Stimulated activated CD4-positive, alpha-beta T cell treated with anti-CD3 and anti-CD28 coated beads, TNF-alpha, amount 100 ng/mL, for 24 hours (primary cell): Measurements from ENCODE around the gene PELO.
"Not testable (repeated sequence)": the region's sequence is repeated elsewhere in the genome, so short reads cannot be mapped to it uniquely, and the experiment has no call there.

Experiments used
- DNase-seq, 3 experiments: peaks; one replicate each; pipeline ENCODE4 v3.0.0-alpha.2; 2020; ENCODE audit warnings: low read depth in 3 of 3

Gene PELO

GRCh38 chr5:52800394-52801213, 12.9 kb downstream of the PELO start:
- DNase-seq, result peak in 2 of 3 experiments; percentile 18 to 59

- DNase-seq, result no peak
Measured at GRCh38 chr5:52801329-52801728, 13.6 kb downstream of the PELO start.

GRCh38 chr5:52802272-52802973, 14.7 kb downstream of the PELO start:
- DNase-seq, result no peak

- DNase-seq, result no peak
Measured at GRCh38 chr5:52802974-52803336, 15.2 kb downstream of the PELO start.

- no peak for DNase-seq
Measured at GRCh38 chr5:52804387-52804791, 16.7 kb downstream of the PELO start.

- no peak for DNase-seq
Measured at GRCh38 chr5:52804981-52805380, 17.3 kb downstream of the PELO start.

GRCh38 chr5:52805615-52806014, 17.9 kb downstream of the PELO start:
- DNase-seq, result no peak

- no peak for DNase-seq
Measured at GRCh38 chr5:52807037-52807436, 19.3 kb downstream of the PELO start.

- DNase-seq, result no peak
Measured at GRCh38 chr5:52807723-52808122, 20.0 kb downstream of the PELO start.

- DNase-seq, result no peak
Measured at GRCh38 chr5:52808316-52808901, 20.7 kb downstream of the PELO start.

- DNase-seq, result no peak
Measured at GRCh38 chr5:52809884-52810283, 22.2 kb downstream of the PELO start.

- no peak for DNase-seq
Measured at GRCh38 chr5:52810426-52810825, 22.7 kb downstream of the PELO start.

GRCh38 chr5:52811067-52811749, 23.5 kb downstream of the PELO start:
- DNase-seq, result no peak

GRCh38 chr5:52814352-52815148, 26.8 kb downstream of the PELO start:
- no peak for DNase-seq

GRCh38 chr5:52817818-52818217, 30.1 kb downstream of the PELO start:
- DNase-seq, result no peak

- DNase-seq, result no peak
Measured at GRCh38 chr5:52818360-52818759, 30.6 kb downstream of the PELO start.

GRCh38 chr5:52818807-52819206, 31.1 kb downstream of the PELO start:
- not testable (repeated sequence) for DNase-seq

- DNase-seq, result no peak
Measured at GRCh38 chr5:52821901-52822300, 34.2 kb downstream of the PELO start.

- no peak for DNase-seq
Measured at GRCh38 chr5:52822437-52822836, 34.7 kb downstream of the PELO start.

GRCh38 chr5:52824827-52825226, 37.1 kb downstream of the PELO start:
- DNase-seq, result no peak

GRCh38 chr5:52825826-52826225, 38.1 kb downstream of the PELO start:
- DNase-seq, result no peak
